ENCODE data around the gene LEPROT.

Gene LEPROT

DNA sequence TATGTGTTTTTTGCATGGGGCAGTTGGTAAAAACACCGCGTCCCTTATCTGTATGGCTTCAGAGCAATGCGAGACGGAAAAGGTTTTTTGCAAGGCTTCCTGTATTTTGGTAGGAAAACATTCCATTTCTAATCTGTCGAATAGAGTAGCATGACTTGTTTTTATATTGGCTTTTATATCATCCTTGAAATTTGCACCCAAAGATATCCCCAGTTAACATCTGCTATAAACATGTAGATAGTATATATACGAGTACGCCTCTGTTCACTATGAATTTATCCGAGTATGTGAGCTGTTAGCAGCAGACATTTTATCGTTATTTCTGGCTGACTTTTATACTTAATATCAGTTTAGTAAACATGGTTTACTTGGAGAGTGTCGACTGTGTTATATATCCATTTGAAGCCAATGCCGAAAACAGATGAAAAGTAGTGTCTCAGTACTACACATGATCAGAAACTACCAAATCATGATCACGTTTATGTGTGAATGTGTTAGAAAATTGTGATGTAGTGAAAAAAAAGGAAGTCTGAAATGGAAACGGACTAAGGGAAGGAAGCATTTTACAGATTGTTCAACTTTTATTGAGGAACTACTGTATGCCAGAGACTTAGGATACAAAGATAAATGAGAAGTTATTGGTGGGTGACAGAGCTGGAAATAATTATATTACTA, 1.0 kb downstream of the LEPROT start:
- Mint-ChIP-seq H3K4me3 (no peak overlapping the region), H3K4me1 (ENCODE audit: low read depth) (peaks cover 31% of the 10 kb centered on the region), H3K9me3 (no peaks in the 10 kb centered on the region), H3K27me3 (ENCODE audit: low read depth) (peaks cover 3% of the 10 kb centered on the region), H3K27ac (no peak overlapping the region), H3K36me3 (ENCODE audit: low read depth) (peaks cover 20% of the 10 kb centered on the region)

DNA sequence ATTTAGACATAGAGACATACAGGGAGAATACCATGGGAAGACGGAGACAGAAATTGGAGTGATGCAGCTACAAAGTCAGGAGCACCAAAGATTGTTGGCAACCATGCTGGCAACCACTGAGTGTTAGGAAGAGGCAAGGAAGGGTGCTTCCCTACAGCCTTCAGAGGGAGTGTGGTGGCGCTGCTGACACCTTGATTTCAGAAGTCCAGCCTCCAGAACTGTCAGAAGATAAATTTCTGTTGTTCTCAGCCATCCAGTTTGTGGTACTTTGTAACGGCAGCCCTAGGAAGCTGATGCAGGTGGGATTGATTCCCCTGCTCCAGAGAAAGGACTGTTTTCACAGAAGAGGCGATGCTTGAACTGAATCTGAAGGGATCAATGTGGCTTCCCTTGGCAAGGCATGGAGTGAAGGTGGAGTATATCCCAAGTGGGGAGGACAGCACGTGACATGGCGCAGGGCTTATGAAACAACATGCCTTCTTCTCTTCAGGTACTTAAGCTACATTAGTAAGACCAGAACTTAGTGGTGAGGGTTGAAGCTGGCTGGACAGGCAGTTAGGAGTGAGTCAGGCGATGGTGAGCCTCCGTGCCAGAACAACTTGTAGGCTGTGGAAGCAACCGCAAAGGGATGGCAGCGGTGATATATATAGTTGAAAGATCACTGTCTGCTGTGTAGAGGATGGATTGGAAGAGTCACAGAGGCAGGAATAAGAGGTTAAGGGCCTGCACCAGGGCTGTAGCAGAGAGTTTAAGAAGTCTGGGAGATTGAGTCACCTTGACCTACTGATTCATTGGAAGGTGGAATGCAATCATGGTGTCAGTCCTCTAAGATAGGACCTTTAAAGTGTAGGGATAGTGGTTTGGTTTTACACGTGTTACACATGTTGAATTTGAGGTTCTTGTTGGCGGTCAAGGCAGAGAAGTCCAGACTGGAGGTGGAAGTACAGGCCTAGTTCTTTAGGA, 2.1 kb downstream of the LEPROT start:
- Mint-ChIP-seq H3K4me3 (no peak overlapping the region), H3K27me3 (ENCODE audit: low read depth) (peaks cover under 1% of the 10 kb centered on the region), H3K9me3 (no peaks in the 10 kb centered on the region)

DNA sequence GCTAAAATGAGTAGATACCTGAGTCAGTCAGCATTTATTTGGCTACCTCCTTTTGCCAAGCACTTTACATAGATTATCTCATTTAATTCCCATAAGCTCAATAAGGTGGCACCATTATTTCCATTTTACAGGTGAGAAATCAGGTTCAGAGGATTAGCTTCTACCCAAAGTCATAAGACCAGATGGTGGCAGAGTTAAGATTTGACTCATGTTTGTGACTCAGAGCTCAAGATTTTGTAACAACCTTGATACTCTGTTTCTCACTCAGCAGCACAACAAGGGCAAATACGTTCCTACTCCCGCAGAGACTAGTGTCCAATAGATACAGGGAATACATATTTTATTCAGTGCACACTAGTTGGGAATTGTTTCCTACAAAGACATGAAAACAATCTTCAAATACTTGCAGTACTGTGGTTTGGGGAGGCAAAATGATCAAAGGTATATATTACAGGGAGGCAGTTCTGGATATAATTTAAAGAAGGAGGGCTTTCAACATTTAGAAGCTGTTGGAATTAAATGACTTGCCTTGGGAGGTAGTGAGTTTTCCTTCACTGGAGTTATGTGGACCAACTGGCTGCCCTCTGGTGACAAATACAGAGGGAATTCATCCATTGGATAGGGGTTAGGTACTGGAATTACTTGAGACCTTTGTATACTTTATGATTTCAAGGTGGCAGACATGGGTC, 3.6 kb downstream of the LEPROT start:
- peak overlapping the region; percentile 76 for H3K27ac Mint-ChIP-seq

More for the DNA sequence above, 2.1 kb downstream of the LEPROT start:
- Mint-ChIP-seq H3K36me3 (ENCODE audit: low read depth) (peaks cover 21% of the 10 kb centered on the region), H3K27ac (no peak overlapping the region), H3K4me1 (ENCODE audit: low read depth) (peaks cover 28% of the 10 kb centered on the region)

DNA sequence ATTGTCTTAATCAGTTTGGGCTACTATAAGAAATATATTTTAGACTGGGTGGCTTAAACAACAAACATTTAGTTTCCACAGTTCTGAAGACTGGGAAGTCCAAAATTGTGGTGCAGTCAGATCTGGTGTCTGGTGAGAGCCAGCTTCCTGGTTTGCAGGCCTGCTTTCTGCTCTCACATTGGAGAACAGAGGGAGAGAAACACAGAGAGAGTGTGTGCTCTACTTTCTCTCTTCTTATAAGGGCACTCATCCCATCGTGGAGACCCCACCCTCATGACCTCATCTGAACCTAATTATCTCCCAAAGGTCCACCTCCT, 4.1 kb downstream of the LEPROT start:
- Mint-ChIP-seq H3K27me3 (ENCODE audit: low read depth) (no peaks in the 10 kb centered on the region), H3K36me3 (ENCODE audit: low read depth) (peaks cover 30% of the 10 kb centered on the region), H3K9me3 (no peaks in the 10 kb centered on the region), H3K27ac (no peak overlapping the region), H3K4me1 (ENCODE audit: low read depth) (peaks cover 25% of the 10 kb centered on the region), H3K4me3 (no peak overlapping the region)

More for the DNA sequence above, 3.6 kb downstream of the LEPROT start:
- H3K9me3 Mint-ChIP-seq: no peaks in the 10 kb centered on the region
- peak overlapping the region; percentile 54 for H3K4me3 Mint-ChIP-seq
- H3K4me1 Mint-ChIP-seq (ENCODE audit: low read depth): peaks cover 23% of the 10 kb centered on the region
- peaks cover 27% of the 10 kb centered on the region for H3K36me3 Mint-ChIP-seq (ENCODE audit: low read depth)
- H3K27me3 Mint-ChIP-seq (ENCODE audit: low read depth): no peaks in the 10 kb centered on the region

DNA sequence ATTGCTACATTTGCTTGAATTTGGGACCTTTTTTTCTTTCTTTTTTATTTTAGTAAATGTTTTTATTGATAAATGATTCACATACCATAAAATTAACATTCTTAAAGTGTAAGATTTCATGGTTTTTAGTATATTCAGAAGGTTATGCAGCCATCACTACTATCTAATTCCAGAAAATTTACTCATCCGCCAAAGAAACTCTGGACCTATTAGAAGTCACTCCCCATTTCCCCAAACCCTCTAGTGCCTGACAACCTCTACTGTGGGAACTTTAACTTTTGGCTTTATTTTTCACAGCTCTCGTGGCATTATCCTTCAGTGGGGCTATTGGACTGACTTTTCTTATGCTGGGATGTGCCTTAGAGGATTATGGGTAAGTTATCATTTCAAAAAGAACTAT, 4.5 kb downstream of the LEPROT start:
- Mint-ChIP-seq H3K36me3 (ENCODE audit: low read depth) (peaks cover 32% of the 10 kb centered on the region), H3K4me3 (no peak overlapping the region), H3K4me1 (ENCODE audit: low read depth) (peaks cover 26% of the 10 kb centered on the region), H3K27me3 (ENCODE audit: low read depth) (no peaks in the 10 kb centered on the region), H3K9me3 (no peaks in the 10 kb centered on the region), H3K27ac (no peak overlapping the region)

DNA sequence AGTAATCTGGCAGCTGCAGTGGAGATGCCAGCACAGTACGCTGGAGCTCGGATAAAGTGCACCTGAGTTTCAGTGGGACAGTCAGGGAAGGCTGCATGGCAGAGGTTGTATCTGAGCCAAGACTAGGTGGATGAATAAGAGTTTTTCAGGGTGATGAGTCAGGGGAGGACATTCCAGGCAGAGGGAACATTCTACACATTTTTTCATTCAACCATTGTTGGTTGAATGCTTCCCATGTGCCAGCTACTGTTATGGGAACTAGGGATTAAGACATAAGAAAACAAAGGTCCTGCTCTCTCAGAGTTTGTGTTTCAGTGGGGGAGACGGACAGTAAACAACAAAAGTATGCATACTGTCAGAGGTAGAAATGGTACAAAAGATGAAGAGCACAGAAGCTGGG, 5.2 kb downstream of the LEPROT start:
- Mint-ChIP-seq H3K4me1 (ENCODE audit: low read depth) (peaks cover 30% of the 10 kb centered on the region), H3K9me3 (no peaks in the 10 kb centered on the region), H3K4me3 (no peak overlapping the region), H3K36me3 (ENCODE audit: low read depth) (peaks cover 33% of the 10 kb centered on the region), H3K27me3 (ENCODE audit: low read depth) (no peaks in the 10 kb centered on the region), H3K27ac (no peak overlapping the region)

DNA sequence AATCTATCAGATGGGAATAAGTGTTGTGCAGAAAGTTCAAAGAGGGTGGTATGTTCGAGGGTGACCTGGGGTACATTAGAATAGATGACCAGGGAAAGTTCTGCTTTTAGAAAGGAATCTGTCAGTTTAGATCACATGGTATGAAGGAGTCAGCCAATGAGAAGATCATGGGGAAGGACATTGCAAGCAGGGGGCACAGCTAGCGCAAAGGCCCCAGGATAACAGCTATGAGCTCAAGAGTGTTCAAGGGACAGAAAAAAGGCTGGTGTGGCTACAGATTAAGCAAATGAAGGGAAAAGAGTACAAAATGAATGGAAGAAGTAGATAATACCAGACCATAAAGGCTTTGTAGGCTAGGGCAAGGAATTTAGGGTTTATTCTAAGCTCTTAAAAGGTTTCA, 8.6 kb downstream of the LEPROT start:
- H3K4me3 Mint-ChIP-seq: no peak overlapping the region
- H3K27ac Mint-ChIP-seq: no peak overlapping the region
- H3K4me1 Mint-ChIP-seq (ENCODE audit: low read depth): peaks cover 39% of the 10 kb centered on the region
- peaks cover 42% of the 10 kb centered on the region for H3K36me3 Mint-ChIP-seq (ENCODE audit: low read depth)
- H3K27me3 Mint-ChIP-seq (ENCODE audit: low read depth): no peaks in the 10 kb centered on the region
- H3K9me3 Mint-ChIP-seq: no peaks in the 10 kb centered on the region

DNA sequence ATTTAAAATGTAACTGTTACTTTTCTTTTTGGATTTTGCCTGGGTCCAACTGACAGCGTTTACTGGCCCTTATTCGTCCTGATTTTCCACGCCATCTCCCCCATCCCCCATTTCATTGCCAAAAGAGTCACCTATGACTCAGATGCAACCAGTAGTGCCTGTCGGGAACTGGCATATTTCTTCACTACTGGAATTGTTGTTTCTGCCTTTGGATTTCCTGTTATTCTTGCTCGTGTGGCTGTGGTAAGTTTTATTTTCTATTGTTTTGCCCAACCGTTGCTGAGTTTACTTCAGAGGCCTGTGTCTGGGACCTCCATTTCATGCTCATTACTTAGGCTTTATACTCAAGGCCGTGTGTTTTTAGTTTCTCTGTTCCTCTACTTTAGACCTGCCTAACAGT, 9.3 kb downstream of the LEPROT start:
- Mint-ChIP-seq H3K9me3 (no peaks in the 10 kb centered on the region), H3K36me3 (ENCODE audit: low read depth) (peaks cover 39% of the 10 kb centered on the region), H3K27ac (no peak overlapping the region), H3K4me1 (ENCODE audit: low read depth) (peaks cover 32% of the 10 kb centered on the region), H3K27me3 (ENCODE audit: low read depth) (no peaks in the 10 kb centered on the region), H3K4me3 (no peak overlapping the region)

DNA sequence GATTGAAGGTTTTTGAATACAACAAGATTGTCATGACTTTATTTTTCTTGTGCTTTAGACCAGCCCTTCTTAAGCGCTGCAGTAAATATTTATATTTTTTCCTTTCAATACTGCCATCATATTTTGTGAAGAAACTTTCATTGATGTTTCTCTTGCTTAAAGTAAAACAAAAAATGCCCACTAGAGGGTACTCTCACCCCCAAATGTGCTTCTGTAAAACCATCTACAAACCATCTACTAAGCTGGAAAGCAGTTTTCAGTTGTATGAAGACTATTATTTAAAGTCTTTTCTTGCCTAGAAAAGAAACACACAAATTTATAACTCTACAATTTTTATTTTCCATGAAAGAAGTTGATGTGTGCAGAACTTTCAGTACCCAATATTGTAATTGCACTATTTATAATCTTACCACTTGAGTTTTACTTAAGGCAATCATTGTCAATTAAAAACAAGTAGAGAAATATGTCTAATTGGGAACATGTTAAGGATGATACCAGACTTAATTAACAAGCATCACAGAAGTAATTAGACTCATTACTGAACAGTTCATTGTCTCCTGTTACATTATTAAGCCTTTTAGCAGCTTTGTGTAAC, 10.7 kb downstream of the LEPROT start:
- H3K27me3 Mint-ChIP-seq (ENCODE audit: low read depth): no peaks in the 10 kb centered on the region
- no peak overlapping the region for H3K27ac Mint-ChIP-seq
- no peak overlapping the region for H3K4me3 Mint-ChIP-seq
- peaks cover 30% of the 10 kb centered on the region for H3K4me1 Mint-ChIP-seq (ENCODE audit: low read depth)
- H3K36me3 Mint-ChIP-seq (ENCODE audit: low read depth): peaks cover 30% of the 10 kb centered on the region
- no peaks in the 10 kb centered on the region for H3K9me3 Mint-ChIP-seq

DNA sequence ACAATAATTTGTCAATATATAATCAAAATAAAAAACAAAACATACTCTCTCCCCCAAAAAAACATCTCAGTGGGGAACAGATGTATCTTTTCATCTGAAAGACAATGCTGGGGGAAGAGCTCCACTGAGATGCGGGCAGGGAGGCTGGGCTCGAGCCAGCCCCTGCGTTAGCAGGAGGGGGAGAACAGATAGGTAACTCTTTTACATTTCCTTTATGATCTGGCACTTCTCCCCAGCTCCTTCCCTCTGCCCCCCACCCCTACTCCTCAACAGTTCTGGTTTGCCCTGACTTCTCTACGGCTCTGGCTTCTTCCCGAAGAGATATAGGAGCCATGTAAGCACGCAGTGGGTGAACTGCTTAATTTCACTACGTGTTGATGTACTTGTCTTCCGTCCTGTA, 12.4 kb downstream of the LEPROT start:
- Mint-ChIP-seq H3K9me3 (no peaks in the 10 kb centered on the region), H3K27ac (no peak overlapping the region)

DNA sequence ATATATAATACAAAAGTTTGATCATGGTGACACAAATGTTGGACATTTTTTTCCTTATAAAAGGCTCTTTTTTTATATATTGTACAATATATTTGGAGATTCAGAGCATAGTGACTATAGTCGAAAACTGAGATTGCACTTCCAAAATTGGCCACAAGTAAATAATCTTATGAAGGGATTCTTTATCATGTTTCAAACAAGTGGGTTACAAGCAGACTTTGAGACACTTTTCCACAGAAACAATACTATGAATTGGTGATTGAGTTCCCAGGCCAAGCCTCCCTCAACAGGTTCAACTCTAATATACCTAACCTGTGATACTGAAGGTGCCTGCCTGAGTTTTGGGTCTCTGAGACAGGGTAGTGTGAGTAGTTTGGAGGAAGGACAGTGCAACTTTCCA, 13.8 kb downstream of the LEPROT start:
- Mint-ChIP-seq H3K36me3 (ENCODE audit: low read depth) (peaks cover 20% of the 10 kb centered on the region), H3K4me3 (no peak overlapping the region), H3K9me3 (no peaks in the 10 kb centered on the region), H3K4me1 (ENCODE audit: low read depth) (peaks cover 25% of the 10 kb centered on the region), H3K27me3 (ENCODE audit: low read depth) (no peaks in the 10 kb centered on the region), H3K27ac (no peak overlapping the region)

More for the DNA sequence above, 12.4 kb downstream of the LEPROT start:
- Mint-ChIP-seq H3K4me1 (ENCODE audit: low read depth) (peaks cover 30% of the 10 kb centered on the region), H3K27me3 (ENCODE audit: low read depth) (no peaks in the 10 kb centered on the region), H3K36me3 (ENCODE audit: low read depth) (peaks cover 28% of the 10 kb centered on the region), H3K4me3 (no peak overlapping the region)

DNA sequence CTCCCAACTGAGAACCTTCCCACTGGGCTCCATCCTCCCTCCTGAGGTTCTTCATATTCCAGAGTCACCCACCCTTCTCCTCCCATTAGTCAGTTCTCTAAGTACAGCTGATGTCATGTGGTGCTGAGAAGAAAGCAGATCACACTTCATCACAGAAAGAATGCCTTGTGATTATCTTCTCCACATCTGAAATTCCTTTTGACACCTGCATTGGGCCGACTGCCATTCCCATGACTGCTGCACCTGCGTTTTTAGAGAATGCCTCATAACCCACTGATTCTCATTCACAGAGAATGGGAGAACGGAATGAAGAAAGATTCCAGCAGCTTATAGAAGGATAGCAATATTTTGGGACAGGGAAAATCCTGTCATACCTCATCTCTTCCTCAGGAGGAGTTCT, 14.3 kb downstream of the LEPROT start:
- no peaks in the 10 kb centered on the region for H3K27me3 Mint-ChIP-seq (ENCODE audit: low read depth)
- no peak overlapping the region for H3K27ac Mint-ChIP-seq
- peaks cover 20% of the 10 kb centered on the region for H3K36me3 Mint-ChIP-seq (ENCODE audit: low read depth)
- H3K4me3 Mint-ChIP-seq: no peak overlapping the region
- H3K9me3 Mint-ChIP-seq: no peaks in the 10 kb centered on the region
- peaks cover 23% of the 10 kb centered on the region for H3K4me1 Mint-ChIP-seq (ENCODE audit: low read depth)

DNA sequence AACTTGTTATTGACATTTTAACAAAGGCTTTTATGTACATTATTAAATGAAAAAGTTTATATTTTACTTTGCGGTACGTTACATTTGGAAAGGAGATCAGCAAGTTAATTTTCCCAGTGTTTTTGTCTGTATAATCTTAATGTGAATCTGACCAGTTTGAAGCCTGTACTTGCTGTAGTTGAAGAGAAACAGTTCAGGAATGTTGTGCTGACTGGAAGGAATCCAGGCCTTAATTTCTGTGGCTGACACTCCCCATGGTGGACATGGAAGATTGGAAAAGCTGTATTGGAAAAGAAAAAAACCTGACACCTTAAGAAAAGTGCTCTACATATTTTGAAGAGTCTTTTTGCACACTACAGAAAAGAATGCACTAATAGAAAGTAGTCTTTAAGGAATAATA, 15.5 kb downstream of the LEPROT start:
- Mint-ChIP-seq H3K4me3 (no peak overlapping the region), H3K27ac (no peak overlapping the region), H3K9me3 (no peaks in the 10 kb centered on the region), H3K4me1 (ENCODE audit: low read depth) (peaks cover 14% of the 10 kb centered on the region), H3K27me3 (ENCODE audit: low read depth) (no peaks in the 10 kb centered on the region), H3K36me3 (ENCODE audit: low read depth) (peaks cover 14% of the 10 kb centered on the region)

DNA sequence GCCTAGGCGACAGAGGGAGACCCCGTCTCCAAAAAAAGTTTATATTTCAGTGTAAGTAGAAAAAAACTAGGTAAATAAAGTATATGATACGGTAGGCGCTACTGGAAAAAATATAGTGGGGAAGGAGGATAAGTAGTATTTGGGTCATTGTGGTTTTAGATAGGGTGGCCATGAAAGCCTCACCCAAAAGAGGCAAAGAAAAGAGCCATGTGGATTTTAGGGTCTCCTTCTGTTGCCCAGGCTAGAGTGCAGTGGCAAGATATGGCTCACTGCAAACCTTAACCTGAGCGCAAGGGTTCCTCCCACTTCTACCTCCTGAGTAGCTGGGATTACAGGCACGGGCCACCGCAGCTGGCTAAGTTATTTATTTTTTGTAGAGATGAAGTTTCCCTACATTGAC, 17.1 kb downstream of the LEPROT start:
- Mint-ChIP-seq H3K36me3 (ENCODE audit: low read depth) (peaks cover 9% of the 10 kb centered on the region), H3K27ac (no peak overlapping the region), H3K9me3 (no peaks in the 10 kb centered on the region), H3K4me3 (no peak overlapping the region), H3K4me1 (ENCODE audit: low read depth) (peaks cover 7% of the 10 kb centered on the region), H3K27me3 (ENCODE audit: low read depth) (no peaks in the 10 kb centered on the region)

All from T-helper 1 cell treated with Interleukin-12 subunit alpha and Interleukin-12 subunit beta and Interleukin-4 antibody, amounts not matched to agents 30 μg/mL and 1 μg/mL, for 36 hours (primary cell).